ENCODE data around the gene PCGF2.

Gene PCGF2

GRCh38 chr17:38751144-38751807 is 3.1 kb upstream of the PCGF2 start:
- DNase-seq = no peak

DNA sequence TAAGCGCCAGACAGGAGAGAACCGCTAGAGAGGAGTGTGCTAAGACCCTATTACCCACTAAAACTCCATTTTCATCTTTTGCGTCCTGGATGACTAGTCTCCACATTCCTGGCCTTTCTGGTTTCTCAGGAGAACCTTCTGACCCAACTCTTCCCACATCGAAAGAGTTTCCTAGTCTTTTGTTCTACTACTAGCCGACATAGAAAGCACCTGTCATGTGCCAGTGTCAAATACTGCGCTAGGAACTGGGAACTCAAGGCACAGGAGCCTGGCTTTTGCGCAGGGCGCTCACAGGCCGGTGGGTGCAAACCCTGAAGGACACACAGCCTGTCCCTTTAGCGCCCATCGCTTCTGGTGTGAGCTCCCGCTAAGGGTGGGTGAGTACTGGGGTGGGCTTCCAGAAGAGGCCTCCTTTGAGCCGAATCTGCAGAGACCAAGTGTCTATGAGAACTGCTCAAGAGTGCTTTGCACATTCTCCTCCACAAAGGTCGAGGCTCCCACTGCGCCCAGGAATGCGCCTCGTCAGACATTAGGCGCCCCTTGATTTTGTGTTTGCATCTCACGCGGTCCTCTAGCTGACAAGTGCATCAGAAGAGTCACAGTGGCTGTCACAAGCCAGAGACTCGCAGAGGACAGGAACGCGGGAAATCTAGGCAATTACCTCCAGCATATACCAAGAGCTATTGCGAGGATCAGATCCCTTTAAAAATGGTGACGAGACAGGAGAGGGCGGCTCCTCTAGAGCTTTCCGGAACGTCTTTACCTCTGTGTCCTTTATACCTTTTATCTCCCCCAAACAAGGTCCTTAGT is 2.4 kb upstream of the PCGF2 start:
- no peak for DNase-seq

DNA sequence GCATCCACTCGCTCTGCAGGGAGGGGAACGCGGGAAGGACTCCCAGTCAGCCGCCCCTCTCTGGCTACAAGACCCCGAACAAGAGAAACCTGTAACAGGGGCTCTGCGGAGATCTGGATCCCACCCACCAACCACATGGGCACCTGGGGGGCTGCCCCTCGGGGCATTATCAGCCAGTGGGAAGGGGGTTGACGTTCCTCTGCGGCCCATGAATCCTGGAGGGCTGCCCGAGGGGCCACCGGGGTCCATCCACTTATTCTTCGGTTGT is 1.8 kb upstream of the PCGF2 start:
- DNase-seq = no peak

- no peak for DNase-seq
Observed at GRCh38 chr17:38749223-38750043, 1.3 kb upstream of the PCGF2 start.

- no peak for DNase-seq
Observed at GRCh38 chr17:38748892-38749222, 721 bp upstream of the PCGF2 start.

- no peak for DNase-seq
Observed at GRCh38 chr17:38747463-38748148, 530 bp downstream of the PCGF2 start.

DNA sequence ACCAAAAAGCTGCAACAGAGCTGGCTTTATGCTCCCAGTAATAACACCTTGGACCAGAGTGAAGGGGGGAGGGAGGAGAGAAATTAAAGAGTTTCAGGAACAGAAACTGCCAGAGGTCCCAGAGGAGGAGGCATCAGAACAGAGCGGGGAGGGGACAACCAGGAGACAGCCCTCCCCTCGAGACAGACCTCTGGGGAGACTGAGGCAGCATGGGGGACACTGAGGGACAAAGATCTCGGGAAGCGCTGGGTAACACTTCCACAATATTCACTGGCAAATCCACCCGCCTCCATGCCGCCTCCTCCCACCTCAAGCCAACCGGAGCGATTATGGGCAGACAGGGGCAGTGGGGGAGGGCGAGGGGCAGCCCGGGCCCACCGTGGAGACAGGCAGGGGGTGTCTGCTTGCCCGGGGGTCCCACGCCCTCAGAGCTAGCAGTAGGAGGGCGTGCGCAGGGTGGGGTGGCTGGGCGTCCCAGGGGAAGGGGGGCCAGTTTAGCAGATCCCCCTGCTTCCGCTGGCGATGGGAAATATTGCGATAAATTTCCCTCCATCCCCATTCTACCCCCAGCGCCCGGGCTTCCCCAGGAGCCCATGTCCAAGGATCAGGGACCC is 1.2 kb downstream of the PCGF2 start:
- DNase-seq = no peak

GRCh38 chr17:38746004-38746848 is 1.9 kb downstream of the PCGF2 start:
- no peak for DNase-seq

DNA sequence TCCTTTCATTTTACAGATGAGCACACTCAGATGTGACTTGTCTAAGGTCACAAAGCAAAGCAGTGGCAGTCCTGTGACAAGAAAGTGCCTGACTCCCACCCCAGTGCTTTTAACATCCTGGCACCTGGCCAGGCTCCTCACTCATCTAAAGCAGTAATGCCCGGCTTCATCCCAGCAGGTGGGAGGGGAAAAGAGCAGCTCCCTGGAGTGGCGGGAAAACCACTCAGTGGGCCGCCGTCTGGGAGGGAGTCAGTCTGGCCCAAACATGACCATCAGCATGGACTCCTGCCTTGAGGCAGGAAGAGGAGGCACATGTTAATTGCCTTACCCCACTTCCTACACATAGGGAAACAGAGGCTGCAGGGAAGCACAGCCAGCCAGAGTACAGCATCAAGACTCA is 2.6 kb downstream of the PCGF2 start:
- no peak for DNase-seq

DNA sequence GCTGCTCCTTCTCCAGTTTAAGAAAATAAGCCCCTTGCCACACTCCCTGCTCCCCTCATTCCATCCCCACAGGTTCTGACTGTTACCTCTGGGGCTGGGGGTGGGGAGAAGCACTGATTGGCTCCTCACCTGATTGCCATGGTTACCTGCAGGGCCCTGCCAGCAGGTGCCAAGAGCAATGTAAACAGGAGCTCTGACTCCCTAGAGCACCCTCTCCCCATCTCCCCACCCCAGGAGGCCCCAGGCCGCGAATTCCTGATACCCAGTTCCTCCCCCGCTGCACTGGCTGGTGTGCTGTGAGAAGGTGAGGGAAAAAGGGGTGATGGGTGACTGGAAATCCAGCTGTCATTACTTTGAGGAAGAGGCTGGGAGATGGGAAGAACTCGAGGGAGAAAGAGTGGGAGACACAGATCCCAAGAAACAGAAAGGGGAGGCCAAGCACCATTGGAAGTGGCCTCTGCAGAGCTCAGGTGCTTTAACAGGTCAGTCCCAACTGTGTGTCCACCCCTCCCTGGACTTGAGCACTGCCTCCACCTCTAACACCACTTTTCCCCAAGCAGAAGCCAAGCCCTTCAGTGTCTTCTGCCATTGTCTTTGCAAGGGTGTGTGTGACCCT is 4.5 kb downstream of the PCGF2 start:
- no peak for DNase-seq

GRCh38 chr17:38742411-38743308 is 5.5 kb downstream of the PCGF2 start:
- DNase-seq = no peak

DNA sequence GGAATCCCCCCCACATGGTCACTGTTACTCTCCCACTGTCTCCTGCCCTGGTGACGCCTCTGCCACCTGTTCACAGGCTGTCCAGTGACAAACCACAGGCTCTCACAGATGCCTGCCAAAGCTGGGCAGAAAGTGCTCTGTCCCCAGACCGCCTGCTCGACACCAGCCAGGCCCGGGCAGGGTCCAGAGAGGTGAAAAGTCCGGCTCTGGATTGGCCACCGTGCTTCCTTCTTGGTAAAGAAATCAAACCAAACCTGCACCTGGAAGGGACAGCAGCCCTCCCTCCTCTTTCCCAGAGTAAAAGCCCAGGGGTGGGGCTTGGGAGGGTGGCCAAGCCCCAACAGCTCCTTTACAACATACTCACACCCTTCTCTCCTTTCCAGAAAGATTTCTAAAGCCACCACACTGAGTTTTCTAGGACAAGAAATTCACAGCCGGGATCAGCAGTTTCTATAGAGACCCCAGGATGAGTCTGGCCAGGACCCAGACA is 6.2 kb downstream of the PCGF2 start:
- no peak for DNase-seq

DNA sequence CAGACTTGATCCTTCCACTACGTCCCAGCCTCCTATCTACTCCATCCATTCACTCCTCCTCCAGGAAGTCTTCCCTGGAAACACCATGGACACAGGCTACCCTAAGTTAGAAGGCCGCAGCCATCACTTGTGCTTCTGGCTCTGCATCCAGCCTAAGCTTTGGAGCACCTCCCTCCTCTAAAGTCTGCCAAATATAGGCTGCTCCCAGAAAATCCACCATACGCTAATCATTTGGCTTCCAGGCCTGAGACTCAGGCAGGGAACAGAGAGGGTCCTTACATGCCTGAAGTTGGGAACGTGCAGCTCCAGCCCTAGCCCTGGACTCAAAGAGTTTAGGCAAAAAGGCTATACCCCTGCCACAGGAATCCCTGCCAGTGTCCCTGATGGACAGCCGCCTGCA is 6.7 kb downstream of the PCGF2 start:
- DNase-seq = no peak

DNA sequence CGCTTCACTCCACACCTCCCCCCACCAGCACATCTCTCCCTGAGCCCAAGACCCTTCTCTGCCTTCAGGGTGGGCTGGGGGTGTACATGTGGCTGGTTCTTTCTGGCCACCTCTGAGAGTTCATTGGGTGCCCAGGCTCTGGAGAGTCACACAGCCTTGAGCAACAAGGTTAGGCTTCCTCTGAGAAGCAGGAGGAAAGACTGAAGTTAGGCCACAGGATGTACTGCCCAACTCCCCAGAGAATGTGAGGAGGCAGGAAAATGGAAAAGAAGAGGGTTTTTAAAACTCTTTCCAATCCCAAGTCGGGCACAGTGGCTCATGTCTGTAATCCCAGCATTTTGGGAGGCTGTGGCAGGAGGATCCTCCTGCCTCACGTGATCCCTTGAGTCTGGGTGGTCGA is 7.3 kb downstream of the PCGF2 start:
- no peak for DNase-seq

DNA sequence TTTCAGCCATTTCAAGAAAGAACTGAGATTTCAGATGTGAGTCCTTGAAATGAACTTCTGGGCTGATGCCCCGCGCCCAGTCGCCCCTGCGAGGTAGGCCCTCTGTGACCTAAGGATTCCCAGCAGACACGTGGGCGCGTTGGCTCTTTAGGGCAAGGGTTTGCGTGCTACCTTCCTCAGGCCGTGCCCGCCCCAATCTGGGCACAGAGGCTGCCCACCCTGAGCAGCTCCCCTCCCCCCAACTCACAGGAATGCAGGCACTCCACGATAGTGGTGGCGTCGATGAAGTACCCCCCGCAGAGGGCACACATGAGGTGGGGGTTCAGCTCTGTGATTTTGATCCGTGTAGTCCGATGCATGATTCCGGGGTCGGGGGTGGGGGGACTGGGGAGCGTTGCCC is 8.1 kb downstream of the PCGF2 start:
- no peak for DNase-seq

- no peak for DNase-seq
Observed at GRCh38 chr17:38739305-38739704, 8.8 kb downstream of the PCGF2 start.

- DNase-seq = no peak
Observed at GRCh38 chr17:38738686-38739085, 9.4 kb downstream of the PCGF2 start.

DNA sequence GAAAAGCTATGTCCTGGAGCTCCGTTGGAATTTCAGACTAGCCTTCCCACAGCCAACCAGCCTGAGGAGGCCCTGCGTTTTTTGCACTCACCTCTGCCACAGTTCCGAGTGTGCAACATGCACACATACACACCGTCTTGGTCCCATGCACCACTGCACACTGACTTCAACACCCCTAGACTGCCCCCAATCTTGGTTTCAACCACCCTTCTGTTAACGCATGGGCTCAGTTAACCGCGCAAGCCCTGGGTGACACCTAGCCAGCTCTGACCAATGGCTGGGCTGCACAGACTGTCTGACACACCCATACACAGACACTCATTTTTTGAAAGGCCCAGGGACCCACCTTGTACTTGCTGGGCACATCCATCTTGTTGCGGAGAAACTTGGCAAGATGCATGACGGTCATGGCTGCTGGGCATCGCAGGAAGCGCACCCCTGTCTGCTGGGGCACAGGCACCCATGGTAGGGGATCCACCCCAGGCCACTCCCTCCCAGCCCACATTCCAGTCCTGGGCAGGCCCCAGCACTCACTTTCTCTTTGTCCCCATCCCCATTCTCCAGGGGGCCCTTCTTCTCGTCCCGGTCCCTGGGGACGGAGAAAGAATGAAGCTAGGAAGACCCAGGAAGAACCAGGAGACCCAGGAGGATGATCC is 10.0 kb downstream of the PCGF2 start:
- DNase-seq = no peak

GRCh38 chr17:38735161-38735997 is 12.8 kb downstream of the PCGF2 start:
- peak; percentile 38 for DNase-seq
